DMS114 treated with DMSO at 0.1 percent for 48 hours (cell line): ENCODE measurements around the gene ZNF414.
"Not testable (repeated sequence)": the region's sequence is repeated elsewhere in the genome, so short reads cannot be mapped to it uniquely, and the experiment has no call there.

Source experiments
- DNase-seq: peaks from one replicate; lab custom pipeline; 2025; ENCODE audit not compliant: unreplicated experiment; lab: John Stamatoyannopoulos, UW

The ZNF414 gene

GRCh38 chr19:8518536-8518935, 4.6 kb upstream of the ZNF414 start:
- DNase-seq, result no peak

- DNase-seq, result no peak
Measured at GRCh38 chr19:8517551-8518442, 3.8 kb upstream of the ZNF414 start.

- no peak for DNase-seq
Measured at GRCh38 chr19:8515317-8515716, 1.4 kb upstream of the ZNF414 start.

GRCh38 chr19:8514505-8515009, 590 bp upstream of the ZNF414 start:
- not testable (repeated sequence) for DNase-seq

GRCh38 chr19:8513036-8513686, 806 bp downstream of the ZNF414 start:
- DNase-seq, result no peak

GRCh38 chr19:8512115-8512967, 1.6 kb downstream of the ZNF414 start:
- DNase-seq, result no peak

GRCh38 chr19:8511573-8512101, 2.3 kb downstream of the ZNF414 start:
- DNase-seq, result no peak

- DNase-seq, result no peak
Measured at GRCh38 chr19:8510589-8511115, 3.3 kb downstream of the ZNF414 start.

- DNase-seq, result no peak
Measured at GRCh38 chr19:8506402-8506957, 7.5 kb downstream of the ZNF414 start.

GRCh38 chr19:8505680-8506401, 8.1 kb downstream of the ZNF414 start:
- DNase-seq, result peak; percentile 55

GRCh38 chr19:8504919-8505318, 9.0 kb downstream of the ZNF414 start:
- no peak for DNase-seq

- DNase-seq, result no peak
Measured at GRCh38 chr19:8504171-8504570, 9.8 kb downstream of the ZNF414 start.

- DNase-seq, result no peak
Measured at GRCh38 chr19:8503510-8503909, 10.5 kb downstream of the ZNF414 start.

GRCh38 chr19:8501981-8502380, 12.0 kb downstream of the ZNF414 start:
- DNase-seq, result no peak

GRCh38 chr19:8501516-8501915, 12.5 kb downstream of the ZNF414 start:
- no peak for DNase-seq

GRCh38 chr19:8500158-8500557, 13.8 kb downstream of the ZNF414 start:
- DNase-seq, result no peak

- DNase-seq, result no peak
Measured at GRCh38 chr19:8499048-8499833, 14.7 kb downstream of the ZNF414 start.

GRCh38 chr19:8498295-8498694, 15.7 kb downstream of the ZNF414 start:
- no peak for DNase-seq

GRCh38 chr19:8494158-8494557, 19.8 kb downstream of the ZNF414 start:
- DNase-seq, result no peak
